Left lung (tissue), 10 donors: Measurements from ENCODE around the gene CCDC137. TPM values are rescaled to one million over a fixed set of nuclear protein-coding genes. Genes with fewer than 3 reads are reported as not detected.

Experiments used
- ATAC-seq: fragments of 200-7000 bp; cut with Tn5 transposase; one replicate; pipeline ENCODE4 v1.9.1; 2020; ENCODE audit warnings: moderate library complexity
- DNase-seq, 4 donors: peaks; one replicate each; pipeline ENCODE4 v3.0.0-alpha.2; 2013 to 2020
- H3K27ac ChIP-seq, 2 donors: fragments of 200-600 bp; sonication (generic) in 1 of 2; one replicate each; pipeline versions ENCODE4 v1.5.0 to v1.8.0; 2020 to 2021
- H3K27me3 ChIP-seq, 2 donors: fragments of 200-600 bp; sonication (generic) in 1 of 2; one replicate each; pipeline versions ENCODE4 v1.5.0 to v1.8.0; 2020 to 2021
- H3K36me3 ChIP-seq, 2 donors: fragments of 200-600 bp; sonication (generic) in 1 of 2; one replicate each; pipeline versions ENCODE4 v1.5.0 to v1.8.0; 2020 to 2021
- H3K4me1 ChIP-seq, 2 donors: fragments of 200-600 bp; one replicate each; pipeline ENCODE4 v1.8.0; 2021
- H3K4me3 ChIP-seq, 2 donors: fragments of 200-600 bp; sonication (generic) in 1 of 2; one replicate each; pipeline versions ENCODE4 v1.5.0 to v1.8.0; 2020 to 2021; ENCODE audit warnings: mild to moderate bottlenecking in 1 of 2
- H3K9me3 ChIP-seq, 2 donors: fragments of 200-600 bp; sonication (generic) in 1 of 2; one replicate each; pipeline versions ENCODE4 v1.5.0 to v1.8.0; 2020 to 2021
- intact Hi-C, 2 donors: fragments of 100-400 bp; cut with DNase I; formaldehyde crosslinking; loops; one replicate each; pipeline versions ENCODE4 v1.11.2 to v1.14.2; 2022
- polyA plus RNA-seq, 6 donors: library from polyadenylated mRNA; unstranded; fragments of 120-200 nt; gene quantifications; one replicate each; pipeline ENCODE4 v1.2.1, GENCODE V29; 2013; ENCODE audit not compliant: insufficient read length in 6 of 6
- total RNA-seq, 2 donors: library from RNA; stranded (reverse); fragmentation: NEBNext Ultra II Directional; extraction: Animal tissue kit (Norgen Biotek cat#: 25700); gene quantifications; one replicate each; pipeline ENCODE4 v1.2.1, GENCODE V29; 2021
- TF ChIP-seq, protein P1 (sequence below), 2 donors: fragments of 200-600 bp; sonication (generic) in 1 of 2; IDR thresholded peaks; one replicate each; pipeline versions ENCODE4 v1.5.0 to v1.8.0; 2021; ENCODE audit warnings: antibody characterized with exemption in 2 of 2
- donor health status: DM: no; HTN: yes; CAD: no.
- donor health status: DM: no; HTN: no; CAD: no.

CCDC137 gene
- total and polyA plus RNA-seq, 8 donors: 14.6 to 19.9 (median 15.7) TPM

DNA sequence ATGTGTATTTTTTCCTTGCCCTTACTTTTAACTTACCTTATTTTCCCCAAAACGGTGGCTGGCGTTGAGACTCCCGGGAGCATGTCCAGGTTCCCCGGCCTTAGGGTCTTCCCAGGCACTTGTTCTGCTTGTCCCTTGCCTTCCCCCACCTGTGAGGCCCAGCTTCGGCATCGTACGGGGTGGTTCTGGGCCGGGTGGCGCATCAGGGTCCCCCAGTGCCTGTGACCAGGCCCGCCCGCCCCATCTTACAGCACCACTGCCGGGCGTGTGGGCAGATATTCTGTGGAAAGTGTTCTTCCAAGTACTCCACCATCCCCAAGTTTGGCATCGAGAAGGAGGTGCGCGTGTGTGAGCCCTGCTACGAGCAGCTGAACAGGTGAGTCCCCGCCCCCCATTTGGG lies 24.7 kb downstream of the CCDC137 start:
- ATAC-seq (no peak), DNase-seq (no peak)
- H3K27ac ChIP-seq: no peak overlapping the region
- H3K4me1 ChIP-seq: peaks cover 0 to under 1% of the 10 kb centered on the region in 2 donors
- H3K4me3 ChIP-seq: no peak overlapping the region
- H3K9me3 ChIP-seq: no peaks in the 10 kb centered on the region
- H3K36me3 ChIP-seq: peaks cover 0 to 100% of the 10 kb centered on the region in 2 donors
- intact Hi-C loops: no loop called here
- TF ChIP-seq, protein P1, sequence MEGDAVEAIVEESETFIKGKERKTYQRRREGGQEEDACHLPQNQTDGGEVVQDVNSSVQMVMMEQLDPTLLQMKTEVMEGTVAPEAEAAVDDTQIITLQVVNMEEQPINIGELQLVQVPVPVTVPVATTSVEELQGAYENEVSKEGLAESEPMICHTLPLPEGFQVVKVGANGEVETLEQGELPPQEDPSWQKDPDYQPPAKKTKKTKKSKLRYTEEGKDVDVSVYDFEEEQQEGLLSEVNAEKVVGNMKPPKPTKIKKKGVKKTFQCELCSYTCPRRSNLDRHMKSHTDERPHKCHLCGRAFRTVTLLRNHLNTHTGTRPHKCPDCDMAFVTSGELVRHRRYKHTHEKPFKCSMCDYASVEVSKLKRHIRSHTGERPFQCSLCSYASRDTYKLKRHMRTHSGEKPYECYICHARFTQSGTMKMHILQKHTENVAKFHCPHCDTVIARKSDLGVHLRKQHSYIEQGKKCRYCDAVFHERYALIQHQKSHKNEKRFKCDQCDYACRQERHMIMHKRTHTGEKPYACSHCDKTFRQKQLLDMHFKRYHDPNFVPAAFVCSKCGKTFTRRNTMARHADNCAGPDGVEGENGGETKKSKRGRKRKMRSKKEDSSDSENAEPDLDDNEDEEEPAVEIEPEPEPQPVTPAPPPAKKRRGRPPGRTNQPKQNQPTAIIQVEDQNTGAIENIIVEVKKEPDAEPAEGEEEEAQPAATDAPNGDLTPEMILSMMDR (IDR thresholded peaks at IDR 0.05): no peak
- no peaks in the 10 kb centered on the region for H3K27me3 ChIP-seq

DNA sequence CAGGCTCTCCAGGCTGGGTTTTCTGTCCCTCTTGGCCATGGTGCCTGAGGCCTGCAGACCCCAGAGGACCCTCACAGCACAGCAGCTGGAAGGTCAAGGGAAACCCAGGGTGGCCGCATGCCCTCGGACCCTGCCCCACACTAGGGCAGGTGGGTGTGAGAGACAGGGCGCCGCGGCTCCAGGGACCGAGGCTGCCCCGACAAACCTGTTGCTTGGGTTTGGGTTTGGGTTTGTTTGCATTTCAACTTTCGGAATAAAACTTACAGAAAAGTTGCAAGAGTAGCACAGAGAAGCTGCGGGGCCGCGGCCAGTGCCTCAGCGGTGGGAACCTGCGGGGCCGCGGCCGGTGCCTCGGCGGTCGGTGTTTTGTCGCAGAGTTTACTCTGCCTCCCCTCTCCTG lies 25.1 kb downstream of the CCDC137 start:
- Histone ChIP-seq H3K27ac (no peak overlapping the region), H3K4me1 (no peaks in the 10 kb centered on the region), H3K36me3 (peaks cover 0 to 100% of the 10 kb centered on the region in 2 donors), H3K27me3 (no peaks in the 10 kb centered on the region), H3K4me3 (no peak overlapping the region), H3K9me3 (no peaks in the 10 kb centered on the region)
- DNase-seq (no peak), ATAC-seq (no peak)
- intact Hi-C loops: no loop called here
- TF ChIP-seq, protein P1 (IDR thresholded peaks at IDR 0.05): no peak

DNA sequence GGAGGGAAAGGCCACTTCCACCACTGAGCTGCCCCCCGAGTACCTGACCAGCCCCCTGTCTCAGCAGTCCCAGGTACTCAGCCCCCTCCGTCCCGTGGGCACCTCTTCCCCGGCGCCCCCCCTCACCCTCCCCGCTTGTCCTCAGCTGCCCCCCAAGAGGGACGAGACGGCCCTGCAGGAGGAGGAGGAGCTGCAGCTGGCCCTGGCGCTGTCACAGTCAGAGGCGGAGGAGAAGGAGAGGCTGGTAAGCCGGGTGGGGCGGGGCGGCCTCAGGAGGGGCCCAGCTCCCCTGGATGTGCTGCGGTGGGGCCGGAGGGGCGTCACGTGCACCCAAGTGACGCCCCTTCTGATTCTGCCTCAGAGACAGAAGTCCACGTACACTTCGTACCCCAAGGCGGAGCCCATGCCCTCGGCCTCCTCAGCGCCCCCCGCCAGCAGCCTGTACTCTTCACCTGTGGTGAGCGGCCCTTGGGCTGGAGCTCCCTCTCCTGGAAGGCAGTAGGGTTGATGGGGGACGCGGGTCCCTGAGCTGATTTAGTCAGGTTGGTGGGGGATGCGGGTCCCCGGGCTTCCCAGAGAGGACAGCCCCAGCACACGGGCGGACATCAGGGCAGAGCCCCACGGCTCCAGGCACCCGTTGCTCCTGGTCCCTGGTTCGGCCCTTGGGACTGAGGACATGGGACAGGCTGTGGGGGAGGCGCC lies 27.1 kb downstream of the CCDC137 start:
- no peaks in the 10 kb centered on the region for H3K9me3 ChIP-seq
- intact Hi-C loops: no loop called here
- TF ChIP-seq, protein P1 (IDR thresholded peaks at IDR 0.05): no peak
- no peaks in the 10 kb centered on the region for H3K4me1 ChIP-seq
- H3K27ac ChIP-seq: no peak overlapping the region
- DNase-seq: no peak
- H3K4me3 ChIP-seq: no peak overlapping the region
- H3K27me3 ChIP-seq: no peaks in the 10 kb centered on the region
- no peak for ATAC-seq
- peaks cover 0 to 100% of the 10 kb centered on the region in 2 donors for H3K36me3 ChIP-seq

DNA sequence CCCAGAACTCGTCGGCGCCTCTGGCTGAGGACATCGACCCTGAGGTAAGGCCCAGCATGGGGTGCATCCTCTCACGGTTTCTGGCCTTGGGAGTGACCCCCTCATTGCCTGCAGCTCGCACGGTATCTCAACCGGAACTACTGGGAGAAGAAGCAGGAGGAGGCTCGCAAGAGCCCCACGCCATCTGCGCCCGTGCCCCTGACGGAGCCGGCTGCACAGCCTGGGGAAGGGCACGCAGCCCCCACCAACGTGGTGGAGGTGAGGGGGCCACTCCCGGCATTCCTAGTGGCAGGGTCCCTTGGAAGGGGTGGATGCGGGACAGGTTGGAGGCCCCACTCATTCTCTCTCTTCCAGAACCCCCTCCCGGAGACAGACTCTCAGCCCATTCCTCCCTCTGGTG lies 28.3 kb downstream of the CCDC137 start:
- H3K4me1 ChIP-seq: no peaks in the 10 kb centered on the region
- H3K27ac ChIP-seq: no peak overlapping the region
- no peak for DNase-seq
- ATAC-seq: no peak
- TF ChIP-seq, protein P1 (IDR thresholded peaks at IDR 0.05): no peak
- no peak overlapping the region for H3K4me3 ChIP-seq
- H3K9me3 ChIP-seq: no peaks in the 10 kb centered on the region
- no peaks in the 10 kb centered on the region for H3K27me3 ChIP-seq
- H3K36me3 ChIP-seq: peaks cover 0 to 100% of the 10 kb centered on the region in 2 donors
- intact Hi-C loops: no loop called here

DNA sequence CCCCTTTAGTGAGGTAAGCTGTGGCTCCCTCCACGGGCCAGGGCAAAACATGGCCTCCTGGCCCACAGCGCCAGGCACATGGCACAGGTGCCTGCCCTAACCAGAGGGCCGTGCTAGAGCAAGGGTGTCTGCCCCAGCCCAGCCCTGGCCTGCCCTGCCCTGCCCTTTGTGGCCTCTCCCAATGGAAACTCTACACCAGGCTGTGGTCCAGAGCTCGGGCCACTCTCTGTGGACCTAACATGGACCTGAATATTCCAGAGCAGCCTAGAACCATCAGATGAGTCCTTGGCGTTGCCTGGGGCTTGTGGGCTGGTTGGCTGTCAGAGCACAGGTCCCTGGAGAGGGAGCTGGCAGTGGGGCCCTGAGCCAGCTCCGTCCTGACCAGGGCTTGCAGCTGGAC lies 28.7 kb downstream of the CCDC137 start:
- no peaks in the 10 kb centered on the region for H3K27me3 ChIP-seq
- intact Hi-C loops: no loop called here
- no peak overlapping the region for H3K4me3 ChIP-seq
- H3K9me3 ChIP-seq: no peaks in the 10 kb centered on the region
- no peaks in the 10 kb centered on the region for H3K4me1 ChIP-seq
- no peak overlapping the region for H3K27ac ChIP-seq
- ATAC-seq: no peak
- H3K36me3 ChIP-seq: peaks cover 0 to 100% of the 10 kb centered on the region in 2 donors
- DNase-seq: no peak
- TF ChIP-seq, protein P1 (IDR thresholded peaks at IDR 0.05): no peak
